ENCODE measurements around the gene SURF6. TPM values are rescaled to one million over a fixed set of nuclear protein-coding genes. Genes with fewer than 3 reads are reported as not detected.

The SURF6 gene
- total RNA-seq, 1 experiment from 2014 or later, result 56.3 TPM

GRCh38 chr9:133342570-133342969 is 6.6 kb upstream of the SURF6 start:
- H3K27me3 Mint-ChIP-seq (ENCODE audit: low read depth), result no peaks in the 10 kb centered on the region
- H3K36me3 Mint-ChIP-seq (ENCODE audit: insufficient read depth in 1 of 3, low read depth in 3 of 3), result peaks cover 51 to 89% (median 80%) of the 10 kb centered on the region in 3 experiments
- H2AFZ ChIP-seq (ENCODE audit: low read length), result no peak overlapping the region
- H4K91ac ChIP-seq (ENCODE audit: insufficient read length, low read depth, low read length), result no peak overlapping the region
- H2BK20ac ChIP-seq (ENCODE audit: low read depth, low read length, poor library complexity, severe bottlenecking), result no peak overlapping the region
- H3K9me3 ChIP-seq (ENCODE audit: control insufficient read depth, low read depth, low read length), result no peaks in the 10 kb centered on the region
- H3K4ac ChIP-seq (ENCODE audit: low read depth, low read length), result no peak overlapping the region
- H4K20me1 ChIP-seq (ENCODE audit: control insufficient read depth, insufficient read depth, insufficient read length), result no peaks in the 10 kb centered on the region
- no CpG with 5 or more reads among the region's 11 CpGs for WGBS (ENCODE audit: extremely low coverage, insufficient read length, low lambda C conversion rate)
- no peak overlapping the region for H3K18ac ChIP-seq (ENCODE audit: insufficient read length, low read depth, low read length)
- H3K79me1 ChIP-seq (ENCODE audit: insufficient read depth, low read depth, low read length, poor library complexity, severe bottlenecking), result peaks cover 10% of the 10 kb centered on the region
- H3K9ac ChIP-seq (ENCODE audit: extremely low read depth, insufficient read length, low read length), result no peak overlapping the region
- H3K4me3 Mint-ChIP-seq, result no peak overlapping the region
- no peak overlapping the region for H4K5ac ChIP-seq (ENCODE audit: insufficient read length, low read depth, low read length)
- peaks cover 6% of the 10 kb centered on the region; the same call in 1 of the 2 replicates for H3K79me2 ChIP-seq (ENCODE audit: insufficient read depth, low read length)
- H2BK5ac ChIP-seq (ENCODE audit: insufficient read length, low read length), result no peak overlapping the region
- H3K4me1 Mint-ChIP-seq, result peaks cover 10 to 12% of the 10 kb centered on the region in 2 experiments
- no peak overlapping the region for H2AK5ac ChIP-seq (ENCODE audit: insufficient read length, low read length)
- H3K27ac Mint-ChIP-seq, result peak overlapping the region in 1 of 3 experiments; percentile 10; a peak in 1 of 7 replicates
- no peak overlapping the region for H2BK120ac ChIP-seq (ENCODE audit: low read depth, low read length, poor library complexity, severe bottlenecking)
- H4K8ac ChIP-seq (replicated peaks; ENCODE audit: insufficient read length, low read depth, low read length), result no peak overlapping the region
- H3K27ac ChIP-seq (ENCODE audit: insufficient read length, low read depth, low read length), result no peak overlapping the region
- H3K23ac ChIP-seq (ENCODE audit: insufficient read length, low read depth, low read length), result no peak overlapping the region
- DNase-seq, result peak; percentile 64
- H3K14ac ChIP-seq (ENCODE audit: insufficient read depth, low read length), result no peak overlapping the region
- no peak overlapping the region for H3K4me2 ChIP-seq (ENCODE audit: insufficient read depth, insufficient read length, low read length)
- H2BK12ac ChIP-seq (ENCODE audit: insufficient read length, low read depth, low read length), result no peak overlapping the region
- no peaks in the 10 kb centered on the region for H3K9me3 Mint-ChIP-seq
- no peak overlapping the region for H3K56ac ChIP-seq (ENCODE audit: insufficient read length, low read depth, low read length)
- H3K4me1 ChIP-seq (ENCODE audit: insufficient read depth, low read length), result no peaks in the 10 kb centered on the region; the same call in 1 of the 2 replicates
- no peak; the same call in 2 of the 3 replicates for TF ChIP-seq CTCF (conservative IDR thresholded peaks at IDR 0.05)
- no peaks in the 10 kb centered on the region for H3K23me2 ChIP-seq (ENCODE audit: insufficient read length, low read depth, low read length, poor library complexity, severe bottlenecking)
- H3T11ph ChIP-seq (ENCODE audit: low read length), result no peak overlapping the region
- H3K27me3 ChIP-seq (ENCODE audit: insufficient read depth, low read length), result no peaks in the 10 kb centered on the region
- no peak overlapping the region for H2BK15ac ChIP-seq (ENCODE audit: low read depth, low read length)

Measured in H9 (cell line).